NCI-H128 (cell line): ENCODE measurements around the gene TIAM2.
"Not testable (repeated sequence)": the region's sequence is repeated elsewhere in the genome, so short reads cannot be mapped to it uniquely, and the experiment has no call there.

ENCODE experiments used
- DNase-seq: peaks from one replicate; lab custom pipeline; 2025; ENCODE audit not compliant: unreplicated experiment; lab: John Stamatoyannopoulos, UW

Gene TIAM2

GRCh38 chr6:155157101-155157500 is 162.0 kb downstream of the TIAM2 start:
- DNase-seq: no peak

GRCh38 chr6:155158030-155158843 is 163.1 kb downstream of the TIAM2 start:
- no peak for DNase-seq

GRCh38 chr6:155162682-155163081 is 167.6 kb downstream of the TIAM2 start:
- no peak for DNase-seq

- no peak for DNase-seq
Observed at GRCh38 chr6:155163601-155164000, 168.5 kb downstream of the TIAM2 start.

- DNase-seq: no peak
Observed at GRCh38 chr6:155165029-155165710, 170.1 kb downstream of the TIAM2 start.

GRCh38 chr6:155170519-155170918 is 175.4 kb downstream of the TIAM2 start:
- no peak for DNase-seq

- DNase-seq: no peak
Observed at GRCh38 chr6:155171109-155171746, 176.1 kb downstream of the TIAM2 start.

- DNase-seq: no peak
Observed at GRCh38 chr6:155171747-155172449, 176.8 kb downstream of the TIAM2 start.

GRCh38 chr6:155173488-155173887 is 178.4 kb downstream of the TIAM2 start:
- no peak for DNase-seq

- DNase-seq: peak; percentile 51
Observed at GRCh38 chr6:155174576-155175211, 179.6 kb downstream of the TIAM2 start.

- peak; percentile 50 for DNase-seq
Observed at GRCh38 chr6:155177363-155177961, 182.3 kb downstream of the TIAM2 start.

- DNase-seq: no peak
Observed at GRCh38 chr6:155181498-155181897, 186.4 kb downstream of the TIAM2 start.

- DNase-seq: no peak
Observed at GRCh38 chr6:155182103-155182502, 187.0 kb downstream of the TIAM2 start.

- DNase-seq: no peak
Observed at GRCh38 chr6:155183095-155183494, 188.0 kb downstream of the TIAM2 start.

GRCh38 chr6:155185041-155185440 is 189.9 kb downstream of the TIAM2 start:
- DNase-seq: not testable (repeated sequence)

- no peak for DNase-seq
Observed at GRCh38 chr6:155185544-155185943, 190.4 kb downstream of the TIAM2 start.

GRCh38 chr6:155186052-155186658 is 191.0 kb downstream of the TIAM2 start:
- no peak for DNase-seq

- no peak for DNase-seq
Observed at GRCh38 chr6:155187106-155187505, 192.0 kb downstream of the TIAM2 start.

- DNase-seq: no peak
Observed at GRCh38 chr6:155187994-155188706, 193.0 kb downstream of the TIAM2 start.
